SK-N-SH (cell line): Measurements from ENCODE around the gene GPR55.

Experiments used
- EP300 ChIP-seq, 2 experiments: IDR thresholded peaks; 2 replicates each; pipeline versions ENCODE4 v1.4.0 to v1.6.1; 2012; ENCODE audit warnings: borderline replicate concordance in 1 of 2, low read depth in 1 of 2, low read length in 1 of 2
- NFIC ChIP-seq: IDR thresholded peaks from 2 replicates; pipeline ENCODE4 v1.4.0; 2012; ENCODE audit warnings: borderline replicate concordance
- POLR2AphosphoS5 ChIP-seq: IDR thresholded peaks from 2 replicates; pipeline ENCODE4 v1.6.1; 2012; ENCODE audit warnings: low read depth, low read length
- RAD21 ChIP-seq: IDR thresholded peaks from 2 replicates; pipeline ENCODE4 v1.6.1; 2012; ENCODE audit warnings: mild to moderate bottlenecking, low read length
- RCOR1 ChIP-seq: fragments of 150-350 bp; IDR thresholded peaks from 2 replicates; pipeline ENCODE4 v1.6.1; 2017; ENCODE audit warnings: antibody characterized with exemption, low read length
- SIN3A ChIP-seq: IDR thresholded peaks from 2 replicates; pipeline ENCODE4 v1.6.1; 2012; ENCODE audit warnings: low read depth, mild to moderate bottlenecking, low read length, moderate library complexity, borderline replicate concordance
- SMC3 ChIP-seq: IDR thresholded peaks from 2 replicates; pipeline ENCODE4 v1.6.1; 2012; ENCODE audit warnings: low read depth, low read length, improper control_type of control experiment
- TAF1 ChIP-seq: IDR thresholded peaks from 2 replicates; pipeline ENCODE4 v1.6.1; 2012; ENCODE audit warnings: low read depth, mild to moderate bottlenecking, low read length, moderate library complexity, borderline replicate concordance
- YY1 ChIP-seq: IDR thresholded peaks from 2 replicates; pipeline ENCODE4 v1.4.0; 2012; ENCODE audit warnings: low read depth, mild to moderate bottlenecking
- TF ChIP-seq, protein P1 (sequence below): fragments of 200-600 bp; sonication (generic); IDR thresholded peaks from 2 replicates; pipeline ENCODE4 v1.6.1; 2017; ENCODE audit warnings: antibody characterized with exemption, mild to moderate bottlenecking, moderate library complexity
- TF ChIP-seq, protein P2 (sequence below): IDR thresholded peaks from 2 replicates; pipeline ENCODE4 v1.4.0; 2012; ENCODE audit warnings: low read depth
- TF ChIP-seq, protein P3 (sequence below): IDR thresholded peaks from 2 replicates; pipeline ENCODE4 v1.4.0; 2012; ENCODE audit warnings: low read depth, borderline replicate concordance

- TF ChIP-seq, protein P1, sequence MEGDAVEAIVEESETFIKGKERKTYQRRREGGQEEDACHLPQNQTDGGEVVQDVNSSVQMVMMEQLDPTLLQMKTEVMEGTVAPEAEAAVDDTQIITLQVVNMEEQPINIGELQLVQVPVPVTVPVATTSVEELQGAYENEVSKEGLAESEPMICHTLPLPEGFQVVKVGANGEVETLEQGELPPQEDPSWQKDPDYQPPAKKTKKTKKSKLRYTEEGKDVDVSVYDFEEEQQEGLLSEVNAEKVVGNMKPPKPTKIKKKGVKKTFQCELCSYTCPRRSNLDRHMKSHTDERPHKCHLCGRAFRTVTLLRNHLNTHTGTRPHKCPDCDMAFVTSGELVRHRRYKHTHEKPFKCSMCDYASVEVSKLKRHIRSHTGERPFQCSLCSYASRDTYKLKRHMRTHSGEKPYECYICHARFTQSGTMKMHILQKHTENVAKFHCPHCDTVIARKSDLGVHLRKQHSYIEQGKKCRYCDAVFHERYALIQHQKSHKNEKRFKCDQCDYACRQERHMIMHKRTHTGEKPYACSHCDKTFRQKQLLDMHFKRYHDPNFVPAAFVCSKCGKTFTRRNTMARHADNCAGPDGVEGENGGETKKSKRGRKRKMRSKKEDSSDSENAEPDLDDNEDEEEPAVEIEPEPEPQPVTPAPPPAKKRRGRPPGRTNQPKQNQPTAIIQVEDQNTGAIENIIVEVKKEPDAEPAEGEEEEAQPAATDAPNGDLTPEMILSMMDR: no peak
- no peak for TF ChIP-seq POLR2AphosphoS5
- TF ChIP-seq TAF1: no peak
- TF ChIP-seq EP300 (IDR thresholded peaks at IDR 0.05; ENCODE audit: borderline replicate concordance in 1 of 2, low read depth in 1 of 2, low read length in 1 of 2): no peak
- TF ChIP-seq YY1: no peak
- no peak for TF ChIP-seq RCOR1
- TF ChIP-seq SMC3: no peak
- no peak for TF ChIP-seq SIN3A
- TF ChIP-seq NFIC: no peak
- TF ChIP-seq, protein P2, sequence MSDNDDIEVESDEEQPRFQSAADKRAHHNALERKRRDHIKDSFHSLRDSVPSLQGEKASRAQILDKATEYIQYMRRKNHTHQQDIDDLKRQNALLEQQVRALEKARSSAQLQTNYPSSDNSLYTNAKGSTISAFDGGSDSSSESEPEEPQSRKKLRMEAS: no peak
- TF ChIP-seq, protein P3, sequence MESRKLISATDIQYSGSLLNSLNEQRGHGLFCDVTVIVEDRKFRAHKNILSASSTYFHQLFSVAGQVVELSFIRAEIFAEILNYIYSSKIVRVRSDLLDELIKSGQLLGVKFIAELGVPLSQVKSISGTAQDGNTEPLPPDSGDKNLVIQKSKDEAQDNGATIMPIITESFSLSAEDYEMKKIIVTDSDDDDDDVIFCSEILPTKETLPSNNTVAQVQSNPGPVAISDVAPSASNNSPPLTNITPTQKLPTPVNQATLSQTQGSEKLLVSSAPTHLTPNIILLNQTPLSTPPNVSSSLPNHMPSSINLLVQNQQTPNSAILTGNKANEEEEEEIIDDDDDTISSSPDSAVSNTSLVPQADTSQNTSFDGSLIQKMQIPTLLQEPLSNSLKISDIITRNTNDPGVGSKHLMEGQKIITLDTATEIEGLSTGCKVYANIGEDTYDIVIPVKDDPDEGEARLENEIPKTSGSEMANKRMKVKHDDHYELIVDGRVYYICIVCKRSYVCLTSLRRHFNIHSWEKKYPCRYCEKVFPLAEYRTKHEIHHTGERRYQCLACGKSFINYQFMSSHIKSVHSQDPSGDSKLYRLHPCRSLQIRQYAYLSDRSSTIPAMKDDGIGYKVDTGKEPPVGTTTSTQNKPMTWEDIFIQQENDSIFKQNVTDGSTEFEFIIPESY: no peak
- TF ChIP-seq RAD21: no peak
Observed at GRCh38 chr2:230942920-230943896, 18.2 kb upstream of the GPR55 start.
